PC-3 (cell line): ENCODE measurements around the gene MAPK4. TPM values are rescaled to one million over a fixed set of nuclear protein-coding genes. Genes with fewer than 3 reads are reported as not detected.

Experiments used
- ATAC-seq: fragments of 200-7000 bp; cut with Tn5 transposase; 2 replicates; pipeline ENCODE4 v1.9.1; 2020; ENCODE audit warnings: mild to moderate bottlenecking, moderate library complexity
- BruUV-seq: library from RNA; stranded (reverse); fragments of 400-500 nt; replicated peaks from 2 replicates; lab custom pipeline; 2021; lab: Mats Ljungman, UMichigan
- CTCF ChIA-PET: fragments of 300-600 bp; sonication (Branson Sonifier 250); formaldehyde crosslinking; loops from one replicate; lab custom pipeline; 2022; ENCODE audit warnings: antibody characterized with exemption; lab: Charles Lee
- POLR2A ChIA-PET: fragments of 300-600 bp; sonication (Branson Sonifier 250); formaldehyde crosslinking; loops from one replicate; lab custom pipeline; 2022; ENCODE audit warnings: antibody characterized with exemption; ENCODE audit not compliant: unreplicated experiment; lab: Charles Lee
- DNase-seq: peaks from one replicate; pipeline ENCODE4 v3.0.0-alpha.2; 2015
- H2AFZ ChIP-seq: fragments of 300-600 bp; sonication (generic); 2 replicates; pipeline ENCODE4 v1.6.0; 2016; ENCODE audit warnings: antibody characterized with exemption, low read length
- H3F3A ChIP-seq: fragments of 300-600 bp; sonication (generic); one replicate; pipeline ENCODE4 v1.6.0; 2017; ENCODE audit warnings: antibody characterized with exemption, low read length, control low read depth, mild to moderate bottlenecking; ENCODE audit not compliant: unreplicated experiment
- H3K27ac ChIP-seq: fragments of 300-600 bp; sonication (generic); 2 replicates; pipeline ENCODE4 v1.5.1; 2016; ENCODE audit warnings: mild to moderate bottlenecking, low read length
- H3K27me3 ChIP-seq: fragments of 300-600 bp; sonication (generic); 2 replicates; pipeline ENCODE4 v1.6.1; 2016; ENCODE audit warnings: low read length, mixed read lengths
- H3K36me3 ChIP-seq: fragments of 300-600 bp; sonication (generic); 2 replicates; pipeline ENCODE4 v1.6.1; 2016; ENCODE audit warnings: low read depth, mixed run types, low read length, mixed read lengths
- H3K4me1 ChIP-seq: fragments of 300-600 bp; sonication (generic); 2 replicates; pipeline ENCODE4 v1.5.1; 2016; ENCODE audit warnings: low read length; ENCODE audit not compliant: insufficient read depth
- H3K4me2 ChIP-seq: fragments of 300-600 bp; sonication (generic); 2 replicates; pipeline ENCODE4 v1.6.0; 2016; ENCODE audit warnings: low read length
- H3K4me3 ChIP-seq: fragments of 300-600 bp; sonication (generic); 2 replicates; pipeline ENCODE4 v1.5.1; 2016; ENCODE audit warnings: mild to moderate bottlenecking, low read length, mixed read lengths
- H3K79me2 ChIP-seq: fragments of 300-600 bp; sonication (generic); 2 replicates; pipeline ENCODE4 v1.6.1; 2017; ENCODE audit warnings: low read length, mixed read lengths
- H3K9ac ChIP-seq: fragments of 300-600 bp; sonication (generic); 2 replicates; pipeline ENCODE4 v1.6.0; 2016; ENCODE audit warnings: mild to moderate bottlenecking, low read length
- H3K9me2 ChIP-seq: fragments of 300-600 bp; sonication (generic); replicated peaks from 2 replicates; pipeline ENCODE4 v1.6.1; 2016; ENCODE audit warnings: mixed run types, low read length, mixed read lengths
- H3K9me3 ChIP-seq: fragments of 300-600 bp; sonication (generic); 2 replicates; pipeline ENCODE4 v1.6.1; 2016; ENCODE audit warnings: low read length, mixed read lengths
- H4K20me1 ChIP-seq: fragments of 300-600 bp; sonication (generic); 2 replicates; pipeline ENCODE4 v1.6.1; 2016; ENCODE audit warnings: low read length, mixed read lengths
- CTCF ChIP-seq: fragments of 300-600 bp; sonication (generic); conservative IDR thresholded peaks from 2 replicates; pipeline ENCODE4 v1.5.1; 2017; ENCODE audit warnings: antibody characterized with exemption, low read depth, mild to moderate bottlenecking, low read length
- EZH2 ChIP-seq: fragments of 300-600 bp; sonication (generic); IDR thresholded peaks from one replicate; pipeline ENCODE4 v1.6.1; 2017; ENCODE audit warnings: antibody characterized with exemption, mild to moderate bottlenecking, low read length; ENCODE audit not compliant: unreplicated experiment
- EZH2phosphoT487 ChIP-seq: fragments of 300-600 bp; sonication (generic); IDR thresholded peaks from 2 replicates; pipeline ENCODE4 v1.6.1; 2018; ENCODE audit warnings: mild to moderate bottlenecking, antibody characterized with exemption, low read length, borderline replicate concordance
- intact Hi-C: fragments of 100-400 bp; cut with micrococcal nuclease; formaldehyde crosslinking; loops from 2 replicates; pipeline ENCODE4 v1.9.0; 2023
- total RNA-seq: library from RNA; depleted of rRNA; stranded (reverse); fragments of >200 nt; gene quantifications from 2 replicates; pipeline ENCODE4 v1.2.3, GENCODE V29; 2014

Gene MAPK4
- total RNA-seq, 1 experiment from 2014 or later = not detected

DNA sequence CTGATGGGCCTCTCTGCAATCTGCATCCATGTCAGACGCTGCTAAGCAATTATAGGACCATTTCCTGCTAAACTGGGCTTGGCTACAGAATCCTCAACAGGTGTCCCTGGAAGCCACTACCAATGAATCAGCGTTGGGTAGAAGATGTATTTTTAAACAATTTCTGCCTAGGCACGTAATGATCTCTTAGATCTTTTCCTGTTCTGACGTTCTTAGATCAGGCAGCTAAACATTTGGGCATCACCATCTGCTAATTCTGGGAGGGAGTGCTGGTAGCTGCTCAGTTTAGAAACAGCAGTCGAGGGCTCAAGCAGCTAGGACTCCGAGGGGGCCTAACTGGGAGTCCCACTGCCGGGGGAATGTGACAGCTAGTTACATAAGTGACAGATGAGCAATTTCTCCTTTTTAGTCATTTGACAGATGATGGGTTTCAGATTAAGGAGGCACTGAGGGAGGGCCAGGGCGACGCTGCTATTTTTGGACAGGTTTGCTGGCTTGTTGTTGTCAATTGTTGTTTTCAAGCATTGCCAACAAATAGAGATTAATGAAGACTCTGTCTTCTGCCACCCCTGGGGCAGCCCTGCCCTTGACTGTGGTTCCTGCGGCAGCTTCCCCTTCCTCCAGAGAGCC lies 167.2 kb downstream of the MAPK4 start:
- Histone ChIP-seq H3K79me2 (no peaks in the 10 kb centered on the region), H3K27ac (no peak overlapping the region), H3K27me3 (no peaks in the 10 kb centered on the region), H2AFZ (no peak overlapping the region), H3K9ac (no peak overlapping the region), H3K4me1 (no peaks in the 10 kb centered on the region), H3K9me3 (no peaks in the 10 kb centered on the region), H3K4me3 (no peak overlapping the region), H3K36me3 (no peaks in the 10 kb centered on the region), H3K9me2 (no peaks in the 10 kb centered on the region), H3K4me2 (no peak overlapping the region), H3F3A (no peaks in the 10 kb centered on the region), H4K20me1 (no peaks in the 10 kb centered on the region)
- BruUV-seq = no TSS peak
- intact Hi-C loops = no loop called here
- CTCF ChIA-PET = no interaction called here
- DNase-seq (no peak), ATAC-seq (no peak)
- TF ChIP-seq EZH2phosphoT487 (no peak), EZH2 (no peak), CTCF (no peak)
- POLR2A ChIA-PET = no interaction called here

DNA sequence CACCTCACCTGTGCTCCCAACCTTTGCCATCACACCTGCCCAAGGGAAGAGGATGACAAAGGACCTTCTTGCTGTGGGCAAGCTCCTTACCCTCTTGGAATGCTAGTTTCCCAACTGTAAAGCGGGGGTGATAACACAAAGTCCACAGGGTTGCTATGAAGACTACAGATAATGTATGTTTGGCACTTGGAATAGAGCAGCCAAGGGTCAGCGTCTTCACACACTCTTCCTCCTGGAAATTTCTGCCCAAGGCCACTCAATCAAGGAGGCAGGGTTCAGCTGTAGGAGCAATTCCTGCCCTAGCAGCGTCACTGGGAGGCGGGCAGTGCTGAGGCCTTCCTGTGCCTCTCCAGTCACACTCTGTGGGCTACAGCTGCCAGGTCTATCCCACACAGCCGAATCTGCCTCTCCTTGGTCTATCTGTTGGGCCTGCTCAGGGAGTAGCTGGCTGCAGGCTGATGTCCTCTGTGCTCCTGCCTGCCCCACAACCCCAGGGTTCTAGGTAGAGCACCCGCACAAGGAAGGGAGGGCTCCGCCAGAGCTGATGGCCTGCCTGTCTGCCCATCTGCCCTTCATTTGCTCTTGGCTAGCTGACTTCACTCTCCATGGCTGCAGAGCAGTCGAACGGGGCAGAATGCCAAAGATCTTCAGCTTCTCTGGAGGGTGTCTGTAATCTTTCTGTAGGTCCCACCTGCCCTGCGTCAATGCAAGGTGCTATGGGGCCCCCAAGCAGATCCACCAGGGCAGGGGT lies 168.0 kb downstream of the MAPK4 start:
- no peak for DNase-seq
- Histone ChIP-seq H3K9me3 (no peaks in the 10 kb centered on the region), H3K9ac (no peak overlapping the region), H3K36me3 (no peaks in the 10 kb centered on the region), H3K9me2 (no peaks in the 10 kb centered on the region), H2AFZ (no peak overlapping the region), H3K79me2 (no peaks in the 10 kb centered on the region), H3K4me1 (no peaks in the 10 kb centered on the region), H4K20me1 (no peaks in the 10 kb centered on the region), H3K4me2 (no peak overlapping the region), H3K27ac (no peak overlapping the region), H3F3A (no peaks in the 10 kb centered on the region), H3K27me3 (no peaks in the 10 kb centered on the region), H3K4me3 (no peak overlapping the region)
- no peak for ATAC-seq
- ChIA-PET CTCF (no interaction called here), POLR2A (no interaction called here)
- intact Hi-C loops = no loop called here
- TF ChIP-seq EZH2 (no peak), EZH2phosphoT487 (no peak), CTCF (no peak)
- BruUV-seq = no TSS peak

GRCh38 chr18:50729376-50729775 lies 169.5 kb downstream of the MAPK4 start:
- CTCF ChIA-PET = no interaction called here
- Histone ChIP-seq H3K9me3 (no peaks in the 10 kb centered on the region), H3K4me3 (no peak overlapping the region), H3K4me1 (no peaks in the 10 kb centered on the region), H2AFZ (no peak overlapping the region), H3K36me3 (no peaks in the 10 kb centered on the region), H3K9ac (no peak overlapping the region), H3K79me2 (no peaks in the 10 kb centered on the region), H4K20me1 (no peaks in the 10 kb centered on the region), H3K9me2 (no peaks in the 10 kb centered on the region), H3K4me2 (no peak overlapping the region), H3K27me3 (no peaks in the 10 kb centered on the region), H3F3A (no peaks in the 10 kb centered on the region), H3K27ac (no peak overlapping the region)
- ATAC-seq (no peak), DNase-seq (no peak)
- intact Hi-C loops = no loop called here
- TF ChIP-seq CTCF = no peak
- no TSS peak for BruUV-seq
- POLR2A ChIA-PET = no interaction called here
